Stimulated activated CD4-positive, alpha-beta T cell treated with anti-CD3 and anti-CD28 coated beads, TNF-alpha, amount 100 ng/mL, for 4 hours (primary cell): ENCODE measurements around the gene IBSP.

Source experiments
- DNase-seq, 3 experiments: peaks; one replicate each; pipeline ENCODE4 v3.0.0-alpha.2; 2020; ENCODE audit warnings: low read depth in 3 of 3

The IBSP gene, protein sequence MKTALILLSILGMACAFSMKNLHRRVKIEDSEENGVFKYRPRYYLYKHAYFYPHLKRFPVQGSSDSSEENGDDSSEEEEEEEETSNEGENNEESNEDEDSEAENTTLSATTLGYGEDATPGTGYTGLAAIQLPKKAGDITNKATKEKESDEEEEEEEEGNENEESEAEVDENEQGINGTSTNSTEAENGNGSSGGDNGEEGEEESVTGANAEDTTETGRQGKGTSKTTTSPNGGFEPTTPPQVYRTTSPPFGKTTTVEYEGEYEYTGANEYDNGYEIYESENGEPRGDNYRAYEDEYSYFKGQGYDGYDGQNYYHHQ

DNA sequence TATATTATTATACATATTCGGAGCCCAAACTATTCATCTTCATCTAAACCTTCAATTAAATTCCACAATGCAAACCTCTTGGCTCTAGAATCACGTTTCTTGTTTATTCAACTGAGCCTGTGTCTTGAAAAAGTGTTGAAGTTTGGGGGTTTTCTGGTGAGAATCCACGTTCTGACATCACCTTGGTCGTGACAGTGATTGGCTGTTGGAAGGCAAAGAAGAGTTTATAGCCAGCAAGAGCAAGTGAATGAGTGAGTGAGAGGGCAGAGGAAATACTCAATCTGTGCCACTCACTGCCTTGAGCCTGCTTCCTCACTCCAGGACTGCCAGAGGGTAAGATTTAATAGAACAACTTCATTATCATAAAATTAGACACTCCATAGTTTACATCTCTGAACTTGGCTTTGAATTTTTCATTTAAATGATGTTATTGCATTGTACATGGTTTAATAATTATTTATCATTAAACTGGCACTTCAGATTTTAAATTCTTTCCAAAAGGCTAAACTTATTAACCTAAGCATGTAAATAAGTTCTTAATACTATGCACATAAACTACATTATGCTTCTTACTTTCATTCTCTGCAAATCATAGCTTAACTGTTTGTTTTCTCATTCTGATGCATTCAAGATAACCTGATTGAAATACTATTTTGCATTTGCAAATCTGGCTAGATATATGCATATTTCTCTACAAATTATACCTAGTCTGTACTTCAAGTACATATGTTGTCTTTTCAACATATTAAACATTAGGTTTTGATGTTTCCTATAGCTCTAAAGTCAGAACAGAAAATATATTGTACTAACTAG lies at the start of gene IBSP:
IBSP (plus strand) TSS at position 254 of the 813 bp plus-strand sequence. CDS start 2,808 bp downstream, outside the sequence.
- no peak for DNase-seq

DNA sequence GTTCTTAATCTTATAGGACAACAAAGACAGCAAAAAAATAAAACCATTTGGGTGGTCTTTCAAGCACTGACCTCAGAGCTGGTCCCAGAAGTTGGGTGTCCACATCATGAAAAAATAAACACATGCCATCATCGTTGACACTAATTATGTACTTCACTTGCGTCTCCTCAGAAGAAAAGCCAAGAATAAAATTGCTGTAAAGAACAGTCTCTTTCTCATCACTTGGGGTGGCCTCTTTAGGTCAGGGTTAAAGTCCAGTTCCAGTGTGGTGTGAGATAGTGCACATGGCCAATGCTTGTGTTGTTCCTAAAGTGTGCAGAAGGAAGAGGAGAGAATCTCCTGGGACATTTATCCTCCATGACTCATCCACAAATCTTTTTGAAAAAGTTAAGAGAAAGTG lies 49.5 kb upstream of the IBSP start:
- no peak for DNase-seq

GRCh38 chr4:87758270-87758669 lies 41.1 kb upstream of the IBSP start:
- no peak for DNase-seq

DNA sequence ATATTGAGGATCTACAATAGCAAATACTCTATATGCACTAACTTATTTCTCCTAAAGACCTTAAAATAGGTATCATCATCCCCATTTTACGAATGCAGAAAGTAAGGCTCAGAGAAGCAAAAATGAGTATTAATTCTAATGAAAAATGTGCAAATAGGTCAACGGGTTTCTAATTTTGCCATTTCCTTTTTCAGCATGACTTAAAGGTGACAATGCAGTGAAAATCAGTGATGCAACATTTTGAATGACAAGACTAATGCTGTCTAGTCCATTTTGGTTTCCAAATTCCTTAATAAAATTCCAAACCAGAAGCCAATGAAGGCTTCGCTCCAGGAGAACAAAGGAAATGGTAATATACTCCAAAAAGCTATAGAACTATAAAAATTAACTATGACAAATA lies 37.0 kb upstream of the IBSP start:
- DNase-seq = no peak

GRCh38 chr4:87781569-87781968 lies 17.8 kb upstream of the IBSP start:
- no peak for DNase-seq

GRCh38 chr4:87783781-87784180 lies 15.6 kb upstream of the IBSP start:
- no peak for DNase-seq

GRCh38 chr4:87785731-87786509 lies 13.4 kb upstream of the IBSP start:
- no peak for DNase-seq

DNA sequence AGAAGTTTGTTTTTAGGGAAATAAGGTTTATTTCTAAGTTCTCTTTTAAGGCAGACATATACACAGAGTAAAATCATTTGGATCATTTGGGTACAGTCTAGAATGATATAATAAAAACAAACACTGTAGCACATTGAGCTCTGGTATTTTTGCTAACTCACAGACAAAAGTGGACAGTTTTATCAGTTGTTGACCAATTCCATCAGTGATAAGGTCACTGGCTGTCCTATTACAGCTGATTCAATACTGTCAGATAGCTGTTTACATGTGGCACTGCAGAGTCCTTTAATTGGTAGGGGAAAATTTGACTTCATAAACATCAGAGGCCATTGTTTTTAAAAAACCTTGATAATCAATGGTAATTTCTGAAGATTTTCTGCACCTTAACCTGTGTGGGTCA lies 3.5 kb downstream of the IBSP start:
- no peak for DNase-seq

GRCh38 chr4:87803421-87803820 lies 4.1 kb downstream of the IBSP start:
- no peak for DNase-seq

- DNase-seq = no peak
These were observed 5.5 kb downstream of the IBSP start for GRCh38 chr4:87804871-87805270.

DNA sequence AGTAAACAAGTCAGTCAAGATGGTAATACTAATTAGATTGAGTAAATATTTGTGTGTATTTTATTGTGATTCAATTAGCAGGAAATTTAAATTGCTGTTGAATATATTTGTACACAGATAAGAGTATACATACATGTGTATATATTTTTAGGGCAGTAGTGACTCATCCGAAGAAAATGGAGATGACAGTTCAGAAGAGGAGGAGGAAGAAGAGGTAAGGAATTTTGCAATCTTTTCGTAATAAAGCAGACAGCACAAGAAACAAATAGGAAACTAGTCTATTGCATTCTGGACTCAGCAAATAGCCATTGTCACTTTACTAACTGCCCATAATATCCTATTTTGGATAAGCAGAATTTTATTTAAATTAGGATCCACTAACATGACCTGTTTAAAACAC lies 6.6 kb downstream of the IBSP start:
- DNase-seq = no peak

DNA sequence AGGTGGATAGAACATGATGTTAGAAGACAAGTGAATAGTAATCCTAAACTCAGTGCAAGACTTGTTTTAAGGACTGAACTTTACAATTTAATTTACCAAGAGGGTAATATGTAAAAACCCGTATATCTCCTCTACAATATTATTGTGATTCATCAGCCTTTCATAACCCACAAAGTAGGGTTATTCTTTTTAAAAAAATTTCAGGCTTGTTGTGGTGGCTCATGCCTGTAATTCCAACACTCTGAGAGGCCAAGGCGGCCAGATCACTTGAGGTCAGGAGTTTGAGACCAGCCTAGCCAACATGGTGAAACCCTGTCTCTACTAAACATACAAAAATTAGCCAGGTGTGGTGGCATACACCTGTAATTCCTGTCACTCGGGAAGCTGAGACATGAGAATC lies 7.2 kb downstream of the IBSP start:
- no peak for DNase-seq

DNA sequence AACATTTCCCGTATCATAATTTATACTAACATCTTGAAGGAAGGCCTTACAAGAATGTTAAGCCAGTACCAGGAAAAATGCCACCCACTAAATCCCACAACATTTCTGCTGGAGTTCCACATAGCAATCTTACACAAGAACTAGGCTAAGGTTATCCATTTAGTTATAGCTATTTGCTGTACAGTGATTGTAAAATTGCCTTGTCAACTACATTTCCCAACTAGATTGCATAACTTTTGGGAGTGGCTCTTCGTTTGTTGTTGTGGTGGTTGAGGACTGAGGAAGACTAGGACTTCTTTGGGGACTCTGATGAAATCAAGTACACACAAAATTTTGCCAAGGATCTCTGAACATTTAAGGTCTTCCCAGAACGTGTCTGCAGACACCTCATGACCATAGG lies 8.0 kb downstream of the IBSP start:
- no peak for DNase-seq

- no peak for DNase-seq
These were observed 12.6 kb downstream of the IBSP start for GRCh38 chr4:87811977-87812376.

DNA sequence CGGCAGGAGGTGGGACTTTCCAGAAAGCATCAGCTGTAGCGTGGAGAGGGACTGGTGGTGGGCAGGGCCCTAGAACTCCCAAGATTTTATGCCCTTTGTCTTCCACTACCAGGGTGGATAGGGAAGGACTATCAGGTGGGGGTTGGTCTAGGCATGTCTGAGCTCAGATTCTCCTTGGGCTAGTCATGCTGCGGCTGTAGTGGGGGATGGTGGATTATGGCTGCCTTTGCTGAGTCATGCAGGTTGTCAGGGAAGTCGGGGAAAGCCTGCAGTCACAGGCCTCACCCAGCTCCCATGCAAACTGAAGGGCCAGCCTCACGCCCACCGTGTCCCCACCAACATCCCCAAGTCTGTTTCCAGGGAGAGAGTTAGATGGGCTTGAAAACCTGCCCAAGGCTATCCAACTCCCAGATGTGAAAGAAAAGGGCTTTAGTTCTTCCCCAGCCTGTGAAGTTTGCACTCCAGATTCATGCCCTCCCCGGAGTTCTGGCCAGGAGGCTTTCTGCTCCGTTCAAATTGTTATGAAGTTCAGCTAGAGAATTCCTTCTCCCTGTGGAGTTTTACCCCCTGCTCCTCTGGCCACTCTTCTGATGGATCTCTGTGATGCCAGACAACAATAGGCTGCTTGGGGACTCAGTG lies 20.0 kb downstream of the IBSP start:
- no peak for DNase-seq

- DNase-seq = no peak
These were observed 23.8 kb downstream of the IBSP start for GRCh38 chr4:87823200-87823599.

GRCh38 chr4:87823724-87824123 lies 24.4 kb downstream of the IBSP start:
- DNase-seq = no peak

DNA sequence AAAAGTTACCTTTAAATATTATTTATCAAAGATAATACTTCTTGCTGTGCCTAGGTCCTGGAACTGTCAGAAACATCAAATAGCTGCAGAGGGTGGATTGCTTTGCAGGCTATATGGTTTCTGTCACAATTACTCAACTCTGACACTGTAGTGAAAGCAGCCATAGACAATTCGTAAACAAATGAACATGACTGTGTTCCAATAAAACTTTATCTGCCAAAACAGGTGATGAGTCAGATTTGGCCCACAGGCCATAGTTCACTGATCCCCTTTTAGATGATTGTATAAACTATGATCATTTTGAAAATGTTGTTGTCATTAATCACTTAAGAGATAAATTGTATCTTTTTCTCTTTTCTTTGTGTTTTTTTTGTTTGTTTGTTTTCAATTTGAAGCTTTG lies 25.0 kb downstream of the IBSP start:
- DNase-seq = no peak

GRCh38 chr4:87832669-87833068 lies 33.3 kb downstream of the IBSP start, which contains the start of gene MEPE:
TSS of gene MEPE (plus strand) at chr4:87832969. CDS start at chr4:87834715, 1,746 bp downstream.
- no peak for DNase-seq

GRCh38 chr4:87834401-87834800 lies 35.0 kb downstream of the IBSP start:
- DNase-seq = no peak

DNA sequence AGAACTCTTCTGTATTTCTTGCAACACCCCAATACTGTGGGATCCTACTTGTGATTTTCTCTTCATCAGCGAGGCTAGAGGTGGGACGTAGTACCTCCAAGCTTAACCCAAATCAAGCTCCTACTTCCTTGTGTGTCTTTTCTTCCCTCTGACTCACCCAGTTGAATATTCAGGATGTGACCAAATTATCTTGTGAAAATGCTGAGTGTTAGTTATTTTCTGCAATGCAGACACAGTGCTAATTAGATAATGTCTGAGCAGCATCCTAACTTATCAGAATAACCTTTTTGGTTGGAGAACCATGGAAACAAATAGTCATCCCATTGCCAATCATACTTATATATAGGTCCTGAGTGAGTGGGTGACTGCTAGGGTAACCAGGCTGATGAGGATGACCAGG lies 35.8 kb downstream of the IBSP start:
- DNase-seq = no peak

DNA sequence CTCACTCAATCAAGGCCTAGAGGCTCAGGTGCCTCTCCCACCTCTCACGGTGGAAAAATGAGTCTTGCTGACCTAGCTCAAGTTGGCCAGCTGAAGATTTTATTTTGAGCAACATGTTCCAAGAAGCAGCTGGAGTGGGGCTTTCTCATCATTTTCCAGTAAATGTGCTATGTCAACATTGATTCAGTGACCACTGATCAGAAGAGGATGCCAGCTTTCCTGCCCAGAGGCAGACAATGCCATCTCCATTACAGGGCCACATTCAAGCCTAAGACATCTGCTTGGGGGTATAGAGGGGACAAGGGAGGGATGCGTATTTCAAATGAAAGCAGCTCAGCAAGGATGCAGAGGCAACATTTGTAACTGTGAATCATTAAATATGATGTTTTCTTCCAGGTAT lies 36.4 kb downstream of the IBSP start:
- no peak for DNase-seq
